ENCODE results near the gene SDS.

GRCh38 chr12:113443030-113443539 is 39.4 kb upstream of the SDS start:
- TF ChIP-seq, protein P1, sequence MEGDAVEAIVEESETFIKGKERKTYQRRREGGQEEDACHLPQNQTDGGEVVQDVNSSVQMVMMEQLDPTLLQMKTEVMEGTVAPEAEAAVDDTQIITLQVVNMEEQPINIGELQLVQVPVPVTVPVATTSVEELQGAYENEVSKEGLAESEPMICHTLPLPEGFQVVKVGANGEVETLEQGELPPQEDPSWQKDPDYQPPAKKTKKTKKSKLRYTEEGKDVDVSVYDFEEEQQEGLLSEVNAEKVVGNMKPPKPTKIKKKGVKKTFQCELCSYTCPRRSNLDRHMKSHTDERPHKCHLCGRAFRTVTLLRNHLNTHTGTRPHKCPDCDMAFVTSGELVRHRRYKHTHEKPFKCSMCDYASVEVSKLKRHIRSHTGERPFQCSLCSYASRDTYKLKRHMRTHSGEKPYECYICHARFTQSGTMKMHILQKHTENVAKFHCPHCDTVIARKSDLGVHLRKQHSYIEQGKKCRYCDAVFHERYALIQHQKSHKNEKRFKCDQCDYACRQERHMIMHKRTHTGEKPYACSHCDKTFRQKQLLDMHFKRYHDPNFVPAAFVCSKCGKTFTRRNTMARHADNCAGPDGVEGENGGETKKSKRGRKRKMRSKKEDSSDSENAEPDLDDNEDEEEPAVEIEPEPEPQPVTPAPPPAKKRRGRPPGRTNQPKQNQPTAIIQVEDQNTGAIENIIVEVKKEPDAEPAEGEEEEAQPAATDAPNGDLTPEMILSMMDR (conservative IDR thresholded peaks at IDR 0.05; ENCODE audit: low read depth in 2 of 2) = no peak
- TF ChIP-seq REST (IDR thresholded peaks at IDR 0.05; ENCODE audit: unreplicated experiment) (no peak), NANOG (IDR thresholded peaks at IDR 0.05; ENCODE audit: borderline replicate concordance) (no peak), JUNB (IDR thresholded peaks at IDR 0.05; ENCODE audit: unreplicated experiment) (no peak), POLR2AphosphoS5 (IDR thresholded peaks at IDR 0.05; ENCODE audit: low read depth) (no peak)

Data from GM23338 (cell line).